A549 (cell line): ENCODE results near the gene MAD1L1. TPM values are rescaled to one million over a fixed set of nuclear protein-coding genes. Genes with fewer than 3 reads are reported as not detected.

Experiments
- ATAC-seq, 2 experiments: fragments of 200-7000 bp in 1 of 2; fragments of >200 bp in 1 of 2; cut with Nextera tagmentation in 1 of 2; cut with Tn5 transposase in 1 of 2; 3 replicates each; pipeline versions ENCODE4 v1.8.0 to v1.9.1; 2018 to 2020; ENCODE audit warnings: mild to moderate bottlenecking in 1 of 2, moderate library complexity in 1 of 2
- CTCF ChIA-PET: fragments of 300-600 bp; sonication (Branson Sonifier 250); formaldehyde crosslinking; extraction: SDS; loops from one replicate; lab custom pipeline; 2021; ENCODE audit warnings: antibody characterized with exemption, inconsistent platforms; lab: Yijun Ruan, JAX
- POLR2A ChIA-PET: fragments of 350-600 bp; formaldehyde crosslinking; extraction: SDS; loops from one replicate; lab custom pipeline; 2021; ENCODE audit warnings: antibody characterized with exemption, inconsistent platforms; lab: Yijun Ruan, JAX
- DNase-seq, 2 experiments: peaks; one replicate each; pipeline versions ENCODE4 v3.0.0 to v3.0.0-alpha.2; 2011 to 2016; ENCODE audit warnings: low read depth in 1 of 2, low spot score in 1 of 2
- FAIRE-seq: peaks from 2 replicates; lab custom pipeline; 2011; peaks lifted over from hg19 to GRCh38; lab: Jason Lieb, UNC
- H3K27ac ChIP-seq, 2 experiments: fragments of >200 bp; sonication (Bioruptor Twin); formaldehyde crosslinking; 3 replicates each; pipeline ENCODE4 v1.5.1; 2016 to 2017
- H3K4me1 ChIP-seq: fragments of >200 bp; sonication (Bioruptor Twin); formaldehyde crosslinking; 3 replicates; pipeline ENCODE4 v1.6.1; 2016
- H3K4me2 ChIP-seq: fragments of >200 bp; sonication (Bioruptor Twin); formaldehyde crosslinking; 3 replicates; pipeline ENCODE4 v1.6.1; 2016
- H3K4me3 ChIP-seq: fragments of >200 bp; sonication (Bioruptor Twin); formaldehyde crosslinking; 3 replicates; pipeline ENCODE4 v1.5.1; 2016
- H3K9me3 ChIP-seq: fragments of >200 bp; sonication (Bioruptor Twin); formaldehyde crosslinking; 3 replicates; pipeline ENCODE4 v1.6.1; 2016
- CBX2 ChIP-seq: fragments of 200-600 bp; sonication (generic); IDR thresholded peaks from 2 replicates; pipeline ENCODE4 v1.6.1; 2016; ENCODE audit warnings: low read depth, mild to moderate bottlenecking, borderline replicate concordance
- CEBPB ChIP-seq, 2 experiments: fragments of >200 bp in 1 of 2; sonication (Bioruptor Twin) in 1 of 2; formaldehyde crosslinking in 1 of 2; IDR thresholded peaks; 2 replicates each; pipeline ENCODE4 v1.6.1; 2012 to 2016
- CHD2 ChIP-seq: fragments of 150-350 bp; IDR thresholded peaks from 2 replicates; pipeline ENCODE4 v1.6.1; 2014; ENCODE audit warnings: low read length; ENCODE audit not compliant: partially characterized antibody
- EHF ChIP-seq: fragments of 250-450 bp; sonication (Bioruptor Pico); IDR thresholded peaks from 2 replicates; pipeline ENCODE4 v1.5.0; 2020; ENCODE audit warnings: mild to moderate bottlenecking
- EHMT2 ChIP-seq: fragments of 200-600 bp; sonication (generic); IDR thresholded peaks from 2 replicates; pipeline ENCODE4 v1.6.1; 2016; ENCODE audit warnings: antibody characterized with exemption, low read depth, mild to moderate bottlenecking, moderate library complexity
- HOXA7 ChIP-seq: fragments of 250-450 bp; sonication (Bioruptor Pico); IDR thresholded peaks from 2 replicates; pipeline ENCODE4 v1.5.0; 2020; ENCODE audit warnings: mild to moderate bottlenecking, moderate library complexity
- JUN ChIP-seq, 2 experiments: fragments of >200 bp; sonication (Bioruptor Twin); formaldehyde crosslinking; IDR thresholded peaks; 2 replicates in 1 of 2; 3 replicates in 1 of 2; pipeline ENCODE4 v1.6.1; 2016 to 2017
- NR3C1 ChIP-seq: fragments of >200 bp; sonication (Bioruptor Twin); formaldehyde crosslinking; IDR thresholded peaks from 3 replicates; pipeline ENCODE4 v1.6.1; 2017
- PHF8 ChIP-seq: fragments of 200-600 bp; sonication (generic); IDR thresholded peaks from 2 replicates; pipeline ENCODE4 v1.6.1; 2016; ENCODE audit warnings: low read depth, mild to moderate bottlenecking, antibody characterized with exemption, moderate library complexity, borderline replicate concordance
- POLR2AphosphoS2 ChIP-seq: conservative IDR thresholded peaks from 2 replicates; pipeline ENCODE4 v1.6.1; 2012; ENCODE audit warnings: low read length, improper control_type of control experiment, inconsistent platforms
- RAD21 ChIP-seq, 2 experiments: fragments of >200 bp in 1 of 2; sonication (Bioruptor Twin) in 1 of 2; formaldehyde crosslinking in 1 of 2; IDR thresholded peaks in 1 of 2; conservative IDR thresholded peaks in 1 of 2; 2 replicates in 1 of 2; 3 replicates in 1 of 2; pipeline ENCODE4 v1.6.1; 2012 to 2018; ENCODE audit warnings: inconsistent platforms in 1 of 2
- REST ChIP-seq: fragments of 200-600 bp; sonication (generic); IDR thresholded peaks from 2 replicates; pipeline ENCODE4 v1.6.1; 2016; ENCODE audit warnings: antibody characterized with exemption, mild to moderate bottlenecking, moderate library complexity
- TFCP2L1 ChIP-seq: fragments of 250-450 bp; sonication (Bioruptor Pico); IDR thresholded peaks from 2 replicates; pipeline ENCODE4 v1.5.0; 2021; ENCODE audit warnings: mild to moderate bottlenecking
- ZNF302 ChIP-seq: fragments of 250-450 bp; sonication (Bioruptor Pico); IDR thresholded peaks from 2 replicates; pipeline ENCODE4 v1.9.0; 2021; ENCODE audit warnings: inconsistent platforms, mild to moderate bottlenecking, moderate library complexity
- WGBS: methylation state at CpG from one replicate; pipeline ENCODE4 v1.1.6; 2017; ENCODE audit errors: missing lambda C conversion rate; 5-methylcytosine and 5-hydroxymethylcytosine counted together
- polyA plus RNA-seq, 4 experiments: library from polyadenylated mRNA; depleted of rRNA in 3 of 4; stranded (reverse); fragments of >200 nt; fragmentation: RNase III in 1 of 4; extraction: RNeasy Plus Mini Kit Qiagen cat#74134 plus additional on column Dnase treatment in 1 of 4; gene quantifications; 2 replicates in 3 of 4; 3 replicates in 1 of 4; pipeline ENCODE4 v1.2.3, GENCODE V29; 2011 to 2017

Gene MAD1L1
- polyA plus RNA-seq, 2 of the 4 experiments (the other 2 are of a cell fraction) = 13.6 to 16.6 TPM

- ATAC-seq (no peak), DNase-seq (no peak), FAIRE-seq (no peak)
- Histone ChIP-seq H3K4me2 (no peak overlapping the region), H3K9me3 (no peaks in the 10 kb centered on the region), H3K27ac (no peak overlapping the region), H3K4me1 (no peaks in the 10 kb centered on the region), H3K4me3 (no peak overlapping the region)
- no peak for TF ChIP-seq EHF (CRISPR knock-in tag)
- no peak for TF ChIP-seq POLR2AphosphoS2
- TF ChIP-seq CBX2 = no peak
- no peak for TF ChIP-seq HOXA7 (CRISPR knock-in tag)
- no peak for TF ChIP-seq PHF8
- POLR2A ChIA-PET = no interaction called here
- CTCF ChIA-PET = no interaction called here
- WGBS = 89% methylated on average over 16 of the region's 17 CpGs
These were observed 417.7 kb downstream of the MAD1L1 start for GRCh38 chr7:1815051-1815481.

- Histone ChIP-seq H3K4me3 (no peak overlapping the region), H3K27ac (no peak overlapping the region), H3K9me3 (no peaks in the 10 kb centered on the region), H3K4me1 (no peaks in the 10 kb centered on the region), H3K4me2 (no peak overlapping the region)
- 89% methylated on average over 18 of the region's 22 CpGs for WGBS
- ChIA-PET POLR2A (no interaction called here), CTCF (interaction anchor here (1.2 kb wide), 1 partner anchor 534 kb away, joined by 3 read pairs; no protein-coding TSS in a partner anchor)
- no peak for DNase-seq
- no peak for ATAC-seq
- TF ChIP-seq HOXA7 (CRISPR knock-in tag) (no peak), TFCP2L1 (no peak), RAD21 (conservative IDR thresholded peaks at IDR 0.05 in 1 of 2, IDR thresholded peaks at IDR 0.05 in 1 of 2) (no peak), ZNF302 (CRISPR knock-in tag) (no peak)
- no peak for FAIRE-seq
These were observed 418.5 kb downstream of the MAD1L1 start for GRCh38 chr7:1814089-1814811.

- POLR2A ChIA-PET = no interaction called here
- Histone ChIP-seq H3K4me3 (no peak overlapping the region), H3K9me3 (no peaks in the 10 kb centered on the region), H3K4me1 (no peaks in the 10 kb centered on the region), H3K4me2 (no peak overlapping the region), H3K27ac (no peak overlapping the region)
- WGBS = 96% methylated on average over 7 of the region's 18 CpGs
- no peak for FAIRE-seq
- TF ChIP-seq HOXA7 (CRISPR knock-in tag) (no peak), NR3C1 (no peak), EHMT2 (no peak), JUN (IDR thresholded peaks at IDR 0.05) (no peak), REST (no peak), CEBPB (IDR thresholded peaks at IDR 0.05) (no peak), CBX2 (no peak), CHD2 (no peak)
- ATAC-seq = peak in 1 of 2 experiments; percentile 11; a peak in 1 of 6 replicates
- CTCF ChIA-PET = interaction anchor here (0.9 to 2.0 kb wide), 4 partner anchors 10 to 535 kb away, joined by 3 to 8 read pairs (median 3); no protein-coding TSS in a partner anchor
- DNase-seq = no peak
These were observed 419.2 kb downstream of the MAD1L1 start for GRCh38 chr7:1813394-1814088.
